Fibroblast of peridontal ligament (primary cell): Measurements from ENCODE around the gene RBM24.

Source experiments
- DNase-seq: peaks from one replicate; pipeline ENCODE4 v3.0.0-alpha.2; 2010; ENCODE audit errors: extremely low read depth

The RBM24 gene

GRCh38 chr6:17281100-17281496 lies at the start of gene RBM24:
TSS of gene RBM24 (plus strand) at chr6:17281361. CDS start at chr6:17281582, 221 bp downstream.
- DNase-seq, result peak; percentile 75

DNA sequence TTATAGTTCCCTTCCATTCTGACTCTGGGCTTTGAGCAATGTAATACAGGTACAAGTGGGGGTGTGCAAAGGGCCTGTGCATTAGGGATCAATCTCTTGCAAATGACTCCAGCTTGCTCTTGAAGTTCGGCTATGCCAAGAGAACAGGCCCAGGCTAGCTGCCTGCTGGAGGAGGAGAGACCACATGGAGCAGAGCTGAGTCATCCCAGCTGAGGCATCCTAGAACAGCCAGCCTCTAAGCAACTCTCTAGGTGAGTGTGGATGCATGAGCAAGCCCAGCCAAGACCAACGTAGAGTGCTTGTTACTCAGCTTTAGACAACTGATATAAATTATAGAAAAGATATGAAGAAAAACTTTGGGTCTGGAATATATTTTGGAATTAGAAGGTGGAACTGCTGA lies 47.6 kb upstream of the RBM24 start:
- no peak for DNase-seq

- no peak for DNase-seq
Observed at GRCh38 chr6:17237246-17237645, 43.9 kb upstream of the RBM24 start.

GRCh38 chr6:17239260-17239659 lies 41.9 kb upstream of the RBM24 start:
- no peak for DNase-seq

DNA sequence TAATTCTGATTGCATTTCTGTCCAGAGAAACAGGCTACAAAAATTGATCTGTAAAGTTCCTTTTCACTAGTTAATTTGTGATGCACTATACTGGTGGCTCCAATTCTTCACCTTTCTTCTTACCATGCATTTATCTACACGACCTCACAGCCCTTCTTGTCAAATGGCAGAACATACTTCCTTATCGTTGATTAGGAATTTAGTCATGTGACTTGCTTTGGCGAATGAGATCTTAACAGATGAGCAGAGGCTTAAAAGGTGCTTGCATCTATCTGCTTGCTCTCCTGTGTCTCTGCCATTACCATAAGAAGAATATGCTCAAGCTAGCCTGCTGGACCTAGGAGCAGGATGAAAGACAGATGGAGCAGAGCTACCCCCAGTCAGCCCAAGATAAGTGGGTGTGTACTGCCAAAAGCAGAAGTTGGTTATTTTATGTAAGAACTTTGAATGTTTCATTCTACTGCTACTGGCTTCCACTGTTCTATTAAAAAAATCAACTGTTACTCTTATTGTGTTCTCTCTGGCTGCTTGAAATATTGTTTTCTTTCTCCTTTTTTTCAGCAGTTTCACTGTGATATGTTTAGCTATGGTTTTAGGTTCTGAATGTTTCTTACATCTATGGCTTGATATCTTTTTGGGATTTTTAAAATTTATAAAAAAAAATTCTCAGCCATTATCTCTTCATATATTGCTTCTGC lies 40.2 kb upstream of the RBM24 start:
- DNase-seq, result no peak

DNA sequence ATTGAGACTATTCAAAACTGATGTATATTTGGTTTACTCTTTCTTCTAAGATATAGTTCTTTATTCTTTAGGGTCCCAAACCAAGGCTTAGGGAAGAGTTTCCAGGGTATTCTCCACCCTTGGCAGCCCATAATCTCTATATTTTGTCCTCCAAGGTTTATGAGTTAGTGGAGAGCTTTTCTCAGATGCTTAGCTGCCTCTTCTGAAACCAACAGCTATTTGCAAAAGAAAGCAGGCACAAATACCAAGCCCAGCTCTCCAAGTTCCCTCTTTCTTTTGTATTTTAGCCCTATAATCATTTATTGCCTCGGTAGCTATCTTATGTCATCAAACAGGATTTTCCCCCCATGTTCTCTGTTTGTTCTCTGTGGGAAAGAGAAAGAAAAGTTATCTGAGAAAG lies 39.1 kb upstream of the RBM24 start:
- no peak for DNase-seq

DNA sequence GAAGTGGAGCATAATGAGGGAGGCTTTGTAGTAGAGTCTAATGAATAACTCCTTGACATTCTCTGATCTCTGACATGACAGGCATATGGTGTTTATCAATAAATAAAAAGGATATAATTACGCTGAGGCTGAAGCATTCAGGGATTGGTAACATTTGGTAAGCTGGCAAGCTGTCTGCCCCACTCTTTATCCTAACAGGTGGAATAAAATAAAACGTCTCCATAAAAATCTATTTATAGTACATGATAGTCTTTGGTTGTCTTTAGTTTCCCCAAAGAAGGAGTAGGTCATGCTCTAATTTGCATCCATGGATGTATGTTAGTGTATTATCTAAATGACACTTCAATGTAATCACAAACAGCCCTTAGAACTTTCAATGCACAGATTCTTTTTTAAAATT lies 30.9 kb upstream of the RBM24 start:
- no peak for DNase-seq

GRCh38 chr6:17251953-17252352 lies 29.2 kb upstream of the RBM24 start:
- DNase-seq, result no peak

DNA sequence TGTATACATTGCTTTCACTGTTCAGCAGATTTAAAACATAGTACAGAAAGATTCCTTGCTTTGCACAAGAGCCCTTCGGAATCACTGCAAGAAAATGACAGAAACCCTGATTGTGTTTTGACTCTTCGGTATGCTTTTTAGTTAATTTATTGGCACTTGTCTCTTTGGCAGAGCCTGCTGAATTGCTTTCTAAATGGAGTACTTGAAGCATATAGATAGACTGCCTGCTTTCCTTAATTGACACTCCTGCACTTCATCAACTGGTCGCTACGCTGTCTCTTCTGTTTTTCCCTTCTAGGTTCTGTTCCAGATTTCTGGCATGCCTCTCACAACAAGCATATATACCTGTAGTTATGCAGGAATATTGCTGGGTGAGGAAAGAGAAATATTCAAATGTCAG lies 22.4 kb upstream of the RBM24 start:
- DNase-seq, result no peak

GRCh38 chr6:17265570-17265969 lies 15.6 kb upstream of the RBM24 start:
- DNase-seq, result no peak

- DNase-seq, result peak; percentile 29
Observed at GRCh38 chr6:17267566-17267965, 13.6 kb upstream of the RBM24 start.

- no peak for DNase-seq
Observed at GRCh38 chr6:17268114-17268513, 13.0 kb upstream of the RBM24 start.

DNA sequence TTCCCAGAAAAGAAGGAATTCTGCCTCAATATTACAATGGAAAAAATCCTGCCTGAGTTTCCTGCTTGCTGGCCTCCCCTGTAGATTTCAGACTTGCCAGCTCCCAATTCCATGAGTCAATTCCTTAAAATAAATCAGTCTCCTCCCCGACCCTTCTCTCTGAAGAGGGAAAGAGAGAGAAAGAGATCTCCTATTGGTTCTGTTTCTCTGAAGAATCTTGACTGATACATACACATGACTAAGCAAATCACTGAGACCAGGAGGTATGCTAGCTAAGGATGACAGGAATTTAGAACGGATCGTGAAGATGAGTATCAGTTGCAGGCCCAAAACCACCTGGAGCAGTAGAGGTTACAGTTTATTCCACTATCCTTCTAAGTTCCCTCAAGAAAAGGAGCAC lies 11.3 kb upstream of the RBM24 start:
- DNase-seq, result peak; percentile 69

GRCh38 chr6:17271628-17272027 lies 9.5 kb upstream of the RBM24 start:
- no peak for DNase-seq

GRCh38 chr6:17276766-17277165 lies 4.4 kb upstream of the RBM24 start:
- DNase-seq, result peak; percentile 43

GRCh38 chr6:17277256-17277655 lies 3.9 kb upstream of the RBM24 start:
- DNase-seq, result no peak

DNA sequence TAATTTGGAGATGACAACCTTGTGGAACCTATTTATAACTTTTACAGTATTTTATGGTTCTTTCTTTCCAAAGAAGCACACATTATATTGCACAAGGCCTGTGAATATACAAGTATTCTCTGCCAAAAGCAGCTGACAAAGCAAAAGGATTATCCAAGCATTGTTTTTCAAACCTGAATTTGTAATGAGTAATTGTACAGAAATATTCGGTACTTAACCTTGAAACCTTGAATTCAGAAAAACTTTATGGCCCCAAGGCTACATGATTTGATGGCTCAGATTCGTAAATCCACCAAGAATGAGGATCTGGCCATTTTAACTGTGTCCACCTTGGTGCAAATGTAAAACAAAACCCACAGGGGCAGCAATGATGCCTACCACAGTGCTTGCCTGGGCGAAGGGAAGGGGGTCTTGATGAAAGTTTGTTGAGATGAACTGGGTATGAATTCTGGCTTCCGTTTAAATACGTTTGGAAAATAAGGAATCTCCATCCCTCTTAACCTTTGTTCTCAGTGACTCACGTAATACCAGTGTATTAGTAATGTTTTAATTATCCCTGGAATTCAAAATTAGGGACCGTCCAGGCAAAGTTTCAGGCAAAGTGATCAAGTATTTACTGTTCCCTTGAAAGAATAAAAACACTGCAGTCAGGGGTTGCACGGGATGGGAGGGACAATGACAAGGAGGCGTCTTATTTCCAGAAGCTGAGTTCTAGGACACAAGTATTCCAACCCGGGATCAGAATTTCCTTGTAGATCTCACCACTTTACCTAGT lies 2.7 kb upstream of the RBM24 start:
- DNase-seq, result peak; percentile 60

- DNase-seq, result no peak
Observed at GRCh38 chr6:17280138-17280537, 1.0 kb upstream of the RBM24 start.

- DNase-seq, result no peak
Observed at GRCh38 chr6:17280552-17281090, 540 bp upstream of the RBM24 start.

GRCh38 chr6:17281497-17282481 lies 628 bp downstream of the RBM24 start:
- DNase-seq, result peak; percentile 38

- DNase-seq, result no peak
Observed at GRCh38 chr6:17283074-17283473, 1.9 kb downstream of the RBM24 start.

- no peak for DNase-seq
Observed at GRCh38 chr6:17289630-17290061, 8.5 kb downstream of the RBM24 start.
